VCaP (cell line): Measurements from ENCODE around the gene UBE2L5.

ENCODE experiments used
- H3K27ac ChIP-seq: fragments of 450-650 bp; 2 replicates; pipeline ENCODE4 v1.5.1; 2017
- TF ChIP-seq, protein P1 (sequence below): fragments of 450-650 bp; conservative IDR thresholded peaks from 2 replicates; pipeline ENCODE4 v1.5.1; 2017; ENCODE audit warnings: mild to moderate bottlenecking, moderate library complexity

Gene UBE2L5

GRCh38 chr13:30418075-30418716 lies 4.1 kb upstream of the UBE2L5 start:
- no peak overlapping the region for H3K27ac ChIP-seq

GRCh38 chr13:30418717-30419459 lies 3.4 kb upstream of the UBE2L5 start:
- TF ChIP-seq, protein P1, sequence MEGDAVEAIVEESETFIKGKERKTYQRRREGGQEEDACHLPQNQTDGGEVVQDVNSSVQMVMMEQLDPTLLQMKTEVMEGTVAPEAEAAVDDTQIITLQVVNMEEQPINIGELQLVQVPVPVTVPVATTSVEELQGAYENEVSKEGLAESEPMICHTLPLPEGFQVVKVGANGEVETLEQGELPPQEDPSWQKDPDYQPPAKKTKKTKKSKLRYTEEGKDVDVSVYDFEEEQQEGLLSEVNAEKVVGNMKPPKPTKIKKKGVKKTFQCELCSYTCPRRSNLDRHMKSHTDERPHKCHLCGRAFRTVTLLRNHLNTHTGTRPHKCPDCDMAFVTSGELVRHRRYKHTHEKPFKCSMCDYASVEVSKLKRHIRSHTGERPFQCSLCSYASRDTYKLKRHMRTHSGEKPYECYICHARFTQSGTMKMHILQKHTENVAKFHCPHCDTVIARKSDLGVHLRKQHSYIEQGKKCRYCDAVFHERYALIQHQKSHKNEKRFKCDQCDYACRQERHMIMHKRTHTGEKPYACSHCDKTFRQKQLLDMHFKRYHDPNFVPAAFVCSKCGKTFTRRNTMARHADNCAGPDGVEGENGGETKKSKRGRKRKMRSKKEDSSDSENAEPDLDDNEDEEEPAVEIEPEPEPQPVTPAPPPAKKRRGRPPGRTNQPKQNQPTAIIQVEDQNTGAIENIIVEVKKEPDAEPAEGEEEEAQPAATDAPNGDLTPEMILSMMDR: no peak
- H3K27ac ChIP-seq: no peak overlapping the region

More at GRCh38 chr13:30418075-30418716, 4.1 kb upstream of the UBE2L5 start:
- TF ChIP-seq, protein P1: no peak

DNA sequence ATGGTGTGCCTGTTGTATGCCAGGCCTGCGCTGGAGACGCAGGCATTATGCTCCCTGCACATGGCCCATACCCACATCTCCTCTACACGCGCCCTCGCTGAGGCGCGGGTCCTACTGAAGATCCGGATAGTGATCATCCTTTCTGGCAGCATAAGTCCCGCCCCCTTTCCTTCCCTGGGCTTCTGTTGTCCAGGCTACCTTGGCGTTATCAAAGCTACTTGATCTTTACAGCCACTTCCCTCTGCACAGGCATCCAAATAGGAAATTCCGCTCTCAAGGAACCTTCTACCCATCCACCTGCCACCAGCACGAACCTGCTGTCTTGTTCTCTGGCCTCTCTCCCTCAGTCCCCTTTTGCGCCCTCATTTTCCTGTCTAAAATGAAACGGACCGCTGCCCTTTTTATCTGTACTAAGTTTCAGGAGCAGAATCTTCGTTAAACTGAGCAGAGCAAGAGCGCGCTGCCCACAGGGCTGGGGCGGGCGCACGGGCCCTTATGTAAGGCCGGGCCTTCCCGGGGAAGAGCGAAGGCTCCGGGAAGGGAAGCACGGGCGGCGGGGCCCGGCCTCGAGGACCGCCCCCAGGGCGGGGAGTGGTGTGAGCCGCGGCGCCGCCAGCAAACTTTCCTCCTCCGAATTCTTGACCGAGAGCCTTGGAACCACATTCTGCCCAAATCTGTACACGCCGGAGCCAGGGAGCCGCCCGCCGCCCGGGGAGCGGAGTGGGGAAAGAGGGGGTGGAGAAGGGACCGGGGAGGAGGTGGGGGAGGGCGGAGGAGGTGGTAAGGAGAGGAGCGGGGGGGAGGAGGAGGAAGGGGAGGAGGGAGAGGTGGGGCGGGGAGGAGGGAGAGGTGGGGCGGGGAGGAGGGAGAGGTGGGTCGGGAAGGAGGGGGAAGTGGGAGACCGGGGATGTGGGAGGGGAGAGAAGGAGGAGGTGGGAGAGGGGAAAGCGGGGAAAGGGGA lies 920 bp upstream of the UBE2L5 start:
- H3K27ac ChIP-seq: peak overlapping the region; percentile 97
- TF ChIP-seq, protein P1: no peak

DNA sequence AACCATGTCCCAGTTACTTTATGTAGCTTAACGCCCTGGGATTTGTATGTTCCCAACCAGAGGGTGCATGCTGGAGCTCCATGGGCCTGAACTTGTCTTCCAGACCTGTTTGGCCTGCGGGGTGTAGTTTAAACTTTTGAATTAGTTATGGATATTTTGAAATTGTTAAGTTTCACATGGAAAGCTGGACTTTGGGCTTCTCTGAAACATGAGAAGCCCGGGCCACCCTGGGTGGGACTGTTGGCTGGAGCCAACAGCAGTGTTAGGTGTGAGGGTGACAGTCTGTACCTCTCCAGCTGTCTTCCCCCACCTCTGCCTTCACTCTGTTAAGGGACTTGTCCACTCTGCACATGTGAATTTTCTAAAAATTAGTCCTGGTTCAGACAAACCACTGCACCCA lies 1.6 kb downstream of the UBE2L5 start:
- H3K27ac ChIP-seq: no peak overlapping the region
- TF ChIP-seq, protein P1: no peak

GRCh38 chr13:30429235-30429634 lies 6.9 kb downstream of the UBE2L5 start:
- TF ChIP-seq, protein P1: no peak
- no peak overlapping the region for H3K27ac ChIP-seq

GRCh38 chr13:30429721-30430694 lies 7.7 kb downstream of the UBE2L5 start:
- TF ChIP-seq, protein P1: no peak
- no peak overlapping the region for H3K27ac ChIP-seq
